GM12878 (cell line): ENCODE results near the gene CDC34. TPM values are rescaled to one million over a fixed set of nuclear protein-coding genes. Genes with fewer than 3 reads are reported as not detected.

Experiments
- ATAC-seq: fragments of 200-7000 bp; cut with Tn5 transposase; 3 replicates; pipeline ENCODE4 v1.9.1; 2020; ENCODE audit warnings: mild to moderate bottlenecking, moderate library complexity
- BruUV-seq: library from RNA; stranded (reverse); fragments of 400-500 nt; replicated peaks from 2 replicates; lab custom pipeline; 2021; lab: Mats Ljungman, UMichigan
- CTCF ChIA-PET: fragments of 300-600 bp; sonication (Branson Sonifier 250); formaldehyde crosslinking; extraction: SDS; loops from one replicate; lab custom pipeline; 2021; ENCODE audit warnings: inconsistent platforms; lab: Yijun Ruan, JAX
- POLR2A ChIA-PET: fragments of 350-600 bp; formaldehyde crosslinking; extraction: SDS; loops from one replicate; lab custom pipeline; 2021; ENCODE audit warnings: inconsistent platforms; lab: Charles Lee
- RAD21 ChIA-PET: fragments of 300-600 bp; sonication (Branson Sonifier 250); formaldehyde crosslinking; loops from one replicate; lab custom pipeline; 2023; ENCODE audit warnings: antibody characterized with exemption; ENCODE audit not compliant: unreplicated experiment; lab: Charles Lee
- SMC1A ChIA-PET: fragments of 300-600 bp; sonication (Branson Sonifier 250); formaldehyde crosslinking; loops from one replicate; lab custom pipeline; 2023; ENCODE audit not compliant: unreplicated experiment, uncharacterized antibody; lab: Charles Lee
- DNase-seq: peaks from one replicate; pipeline ENCODE4 v3.0.0-alpha.2; 2011; ENCODE audit warnings: low read depth, low spot score
- FAIRE-seq: peaks from 3 replicates; lab custom pipeline; 2011; peaks lifted over from hg19 to GRCh38; lab: Jason Lieb, UNC
- H2AFZ ChIP-seq: 2 replicates; pipeline ENCODE4 v1.6.0; 2011; ENCODE audit warnings: low read depth, low read length, control low read depth; ENCODE audit not compliant: control insufficient read depth
- H3K27ac ChIP-seq: 2 replicates; pipeline ENCODE4 v1.5.1; 2011; ENCODE audit warnings: control low read depth; ENCODE audit not compliant: control insufficient read depth, insufficient read depth
- H3K27me3 ChIP-seq, 2 experiments: replicated peaks in 1 of 2; 2 replicates each; pipeline versions ENCODE4 v1.6.0 to v1.6.1; 2011; ENCODE audit warnings: low read length in 1 of 2; ENCODE audit not compliant: control insufficient read depth in 2 of 2, insufficient read depth in 2 of 2
- H3K36me3 ChIP-seq, 2 experiments: 2 replicates each; pipeline ENCODE4 v1.5.1; 2011; ENCODE audit warnings: low read length in 1 of 2; ENCODE audit not compliant: control insufficient read depth in 2 of 2, insufficient read depth in 2 of 2
- H3K4me1 ChIP-seq: 2 replicates; pipeline ENCODE4 v1.6.1; 2011; ENCODE audit warnings: mild to moderate bottlenecking, low read length, moderate library complexity, mixed read lengths; ENCODE audit not compliant: control insufficient read depth, insufficient read depth
- H3K4me2 ChIP-seq: 2 replicates; pipeline ENCODE4 v1.6.0; 2011; ENCODE audit warnings: control low read depth; ENCODE audit not compliant: control insufficient read depth, insufficient read depth
- H3K4me3 ChIP-seq: fragments of 200-600 bp; sonication (generic); 2 replicates; pipeline ENCODE4 v1.5.1; 2016
- H3K79me2 ChIP-seq: 2 replicates; pipeline ENCODE4 v1.6.0; 2011; ENCODE audit warnings: low read length; ENCODE audit not compliant: control insufficient read depth, insufficient read depth
- H3K9ac ChIP-seq: 2 replicates; pipeline ENCODE4 v1.8.0; 2011; ENCODE audit warnings: low read length, control low read depth, mixed read lengths; ENCODE audit not compliant: control insufficient read depth, insufficient read depth
- H3K9me3 ChIP-seq: replicated peaks from 3 replicates; pipeline ENCODE4 v1.5.1; 2011; ENCODE audit warnings: mild to moderate bottlenecking, low read length; ENCODE audit not compliant: control insufficient read depth, insufficient read depth
- H4K20me1 ChIP-seq: 2 replicates; pipeline ENCODE4 v1.6.0; 2011; ENCODE audit not compliant: control insufficient read depth, insufficient read depth
- BRCA1 ChIP-seq: IDR thresholded peaks from 2 replicates; pipeline ENCODE4 v1.6.1; 2011; ENCODE audit warnings: low read depth, low read length, improper control_type of control experiment
- CREM ChIP-seq: IDR thresholded peaks from 2 replicates; pipeline ENCODE4 v1.6.1; 2014; ENCODE audit warnings: antibody characterized with exemption, low read depth
- DPF2 ChIP-seq: fragments of 450-650 bp; IDR thresholded peaks from 2 replicates; pipeline ENCODE4 v1.6.1; 2017; ENCODE audit warnings: mild to moderate bottlenecking
- EED ChIP-seq: sonication (generic); IDR thresholded peaks from 2 replicates; pipeline ENCODE4 v1.6.1; 2016; ENCODE audit warnings: antibody characterized with exemption, low read depth
- FOXM1 ChIP-seq: IDR thresholded peaks from 2 replicates; pipeline ENCODE4 v1.6.1; 2012; ENCODE audit warnings: low read depth, mild to moderate bottlenecking, inconsistent platforms, low read length, moderate library complexity
- LARP7 ChIP-seq: fragments of 450-650 bp; IDR thresholded peaks from 2 replicates; pipeline ENCODE4 v1.6.1; 2017; ENCODE audit warnings: mild to moderate bottlenecking
- RAD21 ChIP-seq: IDR thresholded peaks from 2 replicates; pipeline ENCODE4 v1.6.1; 2011; ENCODE audit warnings: mild to moderate bottlenecking, low read depth, low read length, moderate library complexity; ENCODE audit not compliant: insufficient read depth
- RCOR1 ChIP-seq: conservative IDR thresholded peaks from 2 replicates; pipeline ENCODE4 v1.6.1; 2012; ENCODE audit warnings: low read depth, low read length, improper control_type of control experiment
- ZNF207 ChIP-seq: fragments of 450-650 bp; IDR thresholded peaks from 2 replicates; pipeline ENCODE4 v1.6.1; 2014; ENCODE audit warnings: antibody characterized with exemption, mild to moderate bottlenecking, borderline replicate concordance
- WGBS: methylation state at CpG from one replicate; pipeline ENCODE4 v1.1.6; 2016; ENCODE audit warnings: low lambda C conversion rate; ENCODE audit not compliant: insufficient replicate concordance, insufficient coverage; ENCODE audit errors: missing lambda C conversion rate; 5-methylcytosine and 5-hydroxymethylcytosine counted together
- in situ Hi-C: fragments of 300-500 bp; cut with MboI; formaldehyde crosslinking; loops from 9 replicates; pipeline ENCODE4 v1.14.3; 2018; ENCODE audit warnings: mixed read lengths
- intact Hi-C: fragments of 100-400 bp; cut with micrococcal nuclease; formaldehyde crosslinking; loops from one replicate; pipeline ENCODE4 v1.14.2; 2022; ENCODE audit not compliant: unreplicated experiment
- polyA plus RNA-seq, 11 experiments: library from polyadenylated mRNA; depleted of rRNA in 4 of 11; unstranded in 6 of 11; stranded (reverse) in 5 of 11; fragments of >200 nt; fragmentation: Nextera tagmentation in 4 of 11; fragmentation: Illumina TruSeq in 1 of 11; extraction: Ambion mirVana in 4 of 11; extraction: Trizol in 1 of 11; gene quantifications; 1 replicate in 1 of 11; 2 replicates in 10 of 11; pipeline versions ENCODE4 v1.2.1 to v1.2.3, GENCODE V29; 2011 to 2016; ENCODE audit warnings: inconsistent platforms in 2 of 11, missing spikeins in 2 of 11, low read depth in 1 of 11
- total RNA-seq, 4 experiments: library from RNA; depleted of rRNA in 3 of 4; stranded (reverse); fragments of >200 nt in 3 of 4; fragmentation: Illumina TruSeq in 1 of 4; extraction: Trizol in 1 of 4; gene quantifications; 2 replicates each; pipeline versions ENCODE4 v1.2.1 to v1.2.3, GENCODE V29; 2013 to 2021
- TF ChIP-seq, protein P1 (sequence below): IDR thresholded peaks from 2 replicates; pipeline ENCODE4 v1.6.1; 2012; ENCODE audit warnings: low read length, inconsistent platforms
- TF ChIP-seq, protein P2 (sequence below): fragments of 450-650 bp; IDR thresholded peaks from 2 replicates; pipeline ENCODE4 v1.6.1; 2016; ENCODE audit warnings: mild to moderate bottlenecking

CDC34 gene
- total and polyA plus RNA-seq, 10 of the 15 experiments (the other 5 are each of a cell fraction or from before 2014, with no cell fraction given) = 0.31 to 48.9 (median 28.5) TPM

DNA sequence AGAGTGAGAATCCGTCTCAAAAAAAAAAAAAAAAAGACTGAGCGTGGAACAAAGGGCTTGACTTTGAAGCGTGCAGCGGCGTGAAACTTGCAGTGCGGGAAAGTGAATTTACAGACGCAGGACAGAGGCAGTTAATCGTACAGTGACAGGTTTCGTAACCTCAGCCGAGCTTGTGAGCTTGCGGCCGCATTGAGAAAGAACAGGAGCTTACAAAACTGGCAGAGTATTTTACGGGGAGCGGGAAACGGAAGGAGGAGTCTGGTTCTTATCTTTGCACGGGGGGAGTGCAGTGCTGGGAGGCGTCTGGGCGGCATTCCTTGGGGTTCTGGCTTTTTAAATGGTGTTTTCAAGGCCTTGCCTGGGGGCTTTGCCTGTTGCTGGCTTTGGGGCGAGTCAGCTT lies 34.8 kb downstream of the CDC34 start:
- WGBS = 97% methylated on average over 17 of the region's 19 CpGs
- POLR2A ChIA-PET = interaction anchor here (0.5 to 0.6 kb wide), 2 partner anchors 61 to 78 kb away, joined by 3 to 4 read pairs; no protein-coding TSS in a partner anchor

DNA sequence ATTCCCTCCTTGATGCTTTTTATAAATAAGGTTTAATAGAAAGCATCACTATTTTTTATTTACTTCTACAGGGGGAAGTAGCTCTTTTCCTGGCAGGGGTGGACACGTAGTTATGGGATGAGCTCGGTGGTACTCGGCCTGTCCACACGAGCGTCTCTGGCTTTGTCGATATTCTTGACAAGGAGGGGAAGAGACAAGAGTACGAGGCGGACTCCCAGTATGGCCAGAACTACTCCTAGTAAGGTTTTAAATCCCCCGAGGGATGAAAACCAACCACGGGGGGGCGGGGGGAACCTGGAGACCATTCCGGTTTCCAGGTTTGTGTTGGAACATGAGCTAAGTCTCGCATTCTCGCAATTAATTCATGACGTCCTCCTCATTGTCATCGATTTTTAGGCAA lies 35.3 kb downstream of the CDC34 start:
- Histone ChIP-seq H3K27me3 (no peaks in the 10 kb centered on the region), H3K4me2 (no peak overlapping the region), H3K79me2 (no peaks in the 10 kb centered on the region), H3K4me1 (no peaks in the 10 kb centered on the region), H3K27ac (no peak overlapping the region), H4K20me1 (no peaks in the 10 kb centered on the region), H3K36me3 (no peaks in the 10 kb centered on the region), H3K4me3 (no peak overlapping the region), H2AFZ (no peak overlapping the region), H3K9ac (no peak overlapping the region), H3K9me3 (no peaks in the 10 kb centered on the region; the same call in 2 of the 3 replicates)
- no peak for FAIRE-seq
- RAD21 ChIA-PET = no interaction called here
- SMC1A ChIA-PET = no interaction called here
- CTCF ChIA-PET = no interaction called here
- intact Hi-C loops (no loop called here), in situ Hi-C loops (no loop called here)
- no peak for TF ChIP-seq EED
- TF ChIP-seq, protein P1, sequence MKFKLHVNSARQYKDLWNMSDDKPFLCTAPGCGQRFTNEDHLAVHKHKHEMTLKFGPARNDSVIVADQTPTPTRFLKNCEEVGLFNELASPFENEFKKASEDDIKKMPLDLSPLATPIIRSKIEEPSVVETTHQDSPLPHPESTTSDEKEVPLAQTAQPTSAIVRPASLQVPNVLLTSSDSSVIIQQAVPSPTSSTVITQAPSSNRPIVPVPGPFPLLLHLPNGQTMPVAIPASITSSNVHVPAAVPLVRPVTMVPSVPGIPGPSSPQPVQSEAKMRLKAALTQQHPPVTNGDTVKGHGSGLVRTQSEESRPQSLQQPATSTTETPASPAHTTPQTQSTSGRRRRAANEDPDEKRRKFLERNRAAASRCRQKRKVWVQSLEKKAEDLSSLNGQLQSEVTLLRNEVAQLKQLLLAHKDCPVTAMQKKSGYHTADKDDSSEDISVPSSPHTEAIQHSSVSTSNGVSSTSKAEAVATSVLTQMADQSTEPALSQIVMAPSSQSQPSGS = no peak
- no peak for TF ChIP-seq FOXM1
- no peak for TF ChIP-seq DPF2
- no peak for TF ChIP-seq BRCA1
- TF ChIP-seq CREM = no peak
- TF ChIP-seq RCOR1 = no peak
- TF ChIP-seq ZNF207 = no peak
- TF ChIP-seq RAD21 = no peak
- DNase-seq = no peak
- no TSS peak for BruUV-seq
- POLR2A ChIA-PET = interaction anchor here (0.5 kb wide), 1 partner anchor 60 kb away, joined by 4 read pairs; no protein-coding TSS in a partner anchor
- no peak for ATAC-seq
- WGBS = 89% methylated on average over 16 of the region's 16 CpGs

More for the DNA sequence above, 34.8 kb downstream of the CDC34 start:
- Histone ChIP-seq H3K9ac (no peak overlapping the region), H3K9me3 (no peaks in the 10 kb centered on the region; the same call in 2 of the 3 replicates), H2AFZ (no peak overlapping the region), H3K27me3 (no peaks in the 10 kb centered on the region), H3K4me3 (no peak overlapping the region), H3K36me3 (no peaks in the 10 kb centered on the region), H3K4me2 (no peak overlapping the region), H3K4me1 (no peaks in the 10 kb centered on the region), H3K27ac (no peak overlapping the region), H3K79me2 (no peaks in the 10 kb centered on the region), H4K20me1 (no peaks in the 10 kb centered on the region)
- FAIRE-seq (no peak), DNase-seq (no peak), ATAC-seq (no peak)
- intact Hi-C loops = no loop called here
- no TSS peak for BruUV-seq
- ChIA-PET CTCF (no interaction called here), RAD21 (no interaction called here), SMC1A (no interaction called here)
- TF ChIP-seq, protein P2, sequence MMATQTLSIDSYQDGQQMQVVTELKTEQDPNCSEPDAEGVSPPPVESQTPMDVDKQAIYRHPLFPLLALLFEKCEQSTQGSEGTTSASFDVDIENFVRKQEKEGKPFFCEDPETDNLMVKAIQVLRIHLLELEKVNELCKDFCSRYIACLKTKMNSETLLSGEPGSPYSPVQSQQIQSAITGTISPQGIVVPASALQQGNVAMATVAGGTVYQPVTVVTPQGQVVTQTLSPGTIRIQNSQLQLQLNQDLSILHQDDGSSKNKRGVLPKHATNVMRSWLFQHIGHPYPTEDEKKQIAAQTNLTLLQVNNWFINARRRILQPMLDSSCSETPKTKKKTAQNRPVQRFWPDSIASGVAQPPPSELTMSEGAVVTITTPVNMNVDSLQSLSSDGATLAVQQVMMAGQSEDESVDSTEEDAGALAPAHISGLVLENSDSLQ = no peak
- no peak for TF ChIP-seq LARP7
- in situ Hi-C loops = no loop called here
